ENCODE measurements around the gene WNT2B. TPM values are rescaled to one million over a fixed set of nuclear protein-coding genes. Genes with fewer than 3 reads are reported as not detected.

Gene WNT2B
- polyA plus RNA-seq, 1 of the 3 experiments (the other 2 are of a cell fraction) = 4.3 TPM

- ChIA-PET POLR2A (no interaction called here), CTCF (interaction anchor here (0.6 to 1.1 kb wide), 2 partner anchors 36 to 37 kb away, joined by 3 read pairs; no protein-coding TSS in a partner anchor)
- 100% methylated on average over 2 of the region's 2 CpGs for WGBS (ENCODE audit: low lambda C conversion rate)
- H3K9me2 ChIP-seq = no peaks in the 10 kb centered on the region
- peaks cover 15% of the 10 kb centered on the region for H3F3A ChIP-seq (replicated peaks; ENCODE audit: insufficient read depth)
- no peak for DNase-seq
- no peak overlapping the region for H3K9ac ChIP-seq
- H3K4me1 ChIP-seq (ENCODE audit: control insufficient read depth in 1 of 2, insufficient read depth in 2 of 2, low read depth in 1 of 2, low read length in 1 of 2) = peaks cover 0 to 15% of the 10 kb centered on the region in 2 experiments; a peak in 2 of 4 replicates
- no peaks in the 10 kb centered on the region for H3K27me3 ChIP-seq (ENCODE audit: insufficient read depth)
- H3K4me3 ChIP-seq (ENCODE audit: low read depth in 2 of 2, low read length in 1 of 2) = no peak overlapping the region
- H3K79me2 ChIP-seq (ENCODE audit: insufficient read depth) = no peaks in the 10 kb centered on the region
- TF ChIP-seq RAD21 (IDR thresholded peaks at IDR 0.05; ENCODE audit: low read length) = no peak
- no peak for TF ChIP-seq NFIC (IDR thresholded peaks at IDR 0.05; ENCODE audit: borderline replicate concordance)
- no peak for TF ChIP-seq TAF1 (IDR thresholded peaks at IDR 0.05; ENCODE audit: borderline replicate concordance, low read depth, low read length)
- no peak for TF ChIP-seq USF2 (IDR thresholded peaks at IDR 0.05; ENCODE audit: borderline replicate concordance, low read depth, low read length)
- TF ChIP-seq YY1 (IDR thresholded peaks at IDR 0.05; ENCODE audit: low read depth) = no peak
- TF ChIP-seq CTCF (IDR thresholded peaks at IDR 0.05) = no peak
- no peak for TF ChIP-seq RXRA (IDR thresholded peaks at IDR 0.05; ENCODE audit: borderline replicate concordance, low read depth)
- TF ChIP-seq TEAD4 (IDR thresholded peaks at IDR 0.05; ENCODE audit: borderline replicate concordance, insufficient read depth) = no peak
- no peak for TF ChIP-seq ELF1 (IDR thresholded peaks at IDR 0.05)
- no peak for TF ChIP-seq CHD2 (IDR thresholded peaks at IDR 0.05; ENCODE audit: low read length, partially characterized antibody)
- TF ChIP-seq, protein P1, sequence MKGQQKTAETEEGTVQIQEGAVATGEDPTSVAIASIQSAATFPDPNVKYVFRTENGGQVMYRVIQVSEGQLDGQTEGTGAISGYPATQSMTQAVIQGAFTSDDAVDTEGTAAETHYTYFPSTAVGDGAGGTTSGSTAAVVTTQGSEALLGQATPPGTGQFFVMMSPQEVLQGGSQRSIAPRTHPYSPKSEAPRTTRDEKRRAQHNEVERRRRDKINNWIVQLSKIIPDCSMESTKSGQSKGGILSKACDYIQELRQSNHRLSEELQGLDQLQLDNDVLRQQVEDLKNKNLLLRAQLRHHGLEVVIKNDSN (IDR thresholded peaks at IDR 0.05; ENCODE audit: borderline replicate concordance, low read depth) = no peak
- TF ChIP-seq, protein P2, sequence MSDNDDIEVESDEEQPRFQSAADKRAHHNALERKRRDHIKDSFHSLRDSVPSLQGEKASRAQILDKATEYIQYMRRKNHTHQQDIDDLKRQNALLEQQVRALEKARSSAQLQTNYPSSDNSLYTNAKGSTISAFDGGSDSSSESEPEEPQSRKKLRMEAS (IDR thresholded peaks at IDR 0.05; ENCODE audit: low read depth) = no peak
- TF ChIP-seq RCOR1 (IDR thresholded peaks at IDR 0.05; ENCODE audit: low read length) = no peak
- TF ChIP-seq JUND (IDR thresholded peaks at IDR 0.05) = no peak
- TF ChIP-seq SIN3A (IDR thresholded peaks at IDR 0.05; ENCODE audit: borderline replicate concordance, low read depth, low read length) = no peak
- TF ChIP-seq MEF2A (IDR thresholded peaks at IDR 0.05; ENCODE audit: borderline replicate concordance, low read depth) = no peak
- TF ChIP-seq MXI1 (IDR thresholded peaks at IDR 0.05; ENCODE audit: low read depth, low read length) = no peak
- TF ChIP-seq NRF1 (IDR thresholded peaks at IDR 0.05; ENCODE audit: low read depth, low read length) = no peak
- TF ChIP-seq GABPA (IDR thresholded peaks at IDR 0.05; ENCODE audit: low read depth) = no peak
- no peaks in the 10 kb centered on the region for H4K20me1 ChIP-seq (ENCODE audit: insufficient read depth)
- H3K4me2 ChIP-seq = no peak overlapping the region
- H3K36me3 ChIP-seq (replicated peaks in 1 of 2; ENCODE audit: control insufficient read depth in 1 of 2, insufficient read depth in 2 of 2, low read length in 1 of 2) = peaks cover 11 to 17% of the 10 kb centered on the region in 2 experiments
- no peaks in the 10 kb centered on the region for H3K9me3 ChIP-seq
- no peak overlapping the region for H2AFZ ChIP-seq (ENCODE audit: low read depth)
- H3K27ac ChIP-seq (ENCODE audit: low read depth in 2 of 2, low read length in 1 of 2) = no peak overlapping the region
Measured at GRCh38 chr1:112536561-112536960, 27.8 kb downstream of the WNT2B start.
